Retinal pigment epithelial cell (primary cell): ENCODE results near the gene KANK2.
"Not testable (repeated sequence)": the region's sequence is repeated elsewhere in the genome, so short reads cannot be mapped to it uniquely, and the experiment has no call there.

ENCODE experiments used
- DNase-seq: peaks from one replicate; pipeline ENCODE4 v3.0.0-alpha.2; 2010; ENCODE audit warnings: low read depth
- H3K4me3 ChIP-seq: 2 replicates; pipeline ENCODE4 v1.5.1; 2011; ENCODE audit warnings: mild to moderate bottlenecking, low read length, control low read depth, moderate library complexity
- TF ChIP-seq, protein P1 (sequence below): conservative IDR thresholded peaks from 2 replicates; pipeline ENCODE4 v1.5.1; 2011; ENCODE audit warnings: low read depth, low read length, control low read depth, inconsistent platforms

KANK2 gene

DNA sequence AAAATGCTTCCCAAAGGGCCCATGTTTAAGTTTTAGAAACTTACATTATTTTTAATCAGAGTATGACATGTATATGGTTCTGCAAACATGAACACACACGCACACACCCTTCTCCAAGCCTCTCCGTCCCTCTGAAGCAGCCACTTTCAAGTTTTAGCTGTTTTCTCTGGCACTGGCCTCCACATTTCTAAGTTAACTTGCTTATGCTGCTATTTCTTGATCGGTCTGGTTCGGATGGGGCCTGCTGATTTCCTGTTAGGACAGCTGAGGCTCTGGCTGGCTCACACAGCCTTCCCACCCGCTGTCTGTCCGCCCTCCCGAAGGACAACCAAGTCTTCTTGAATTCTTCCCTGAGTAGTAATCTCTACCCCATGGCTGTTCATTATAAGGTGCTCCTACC lies 46.2 kb downstream of the KANK2 start:
- H3K4me3 ChIP-seq: no peak overlapping the region
- no peak for DNase-seq
- TF ChIP-seq, protein P1, sequence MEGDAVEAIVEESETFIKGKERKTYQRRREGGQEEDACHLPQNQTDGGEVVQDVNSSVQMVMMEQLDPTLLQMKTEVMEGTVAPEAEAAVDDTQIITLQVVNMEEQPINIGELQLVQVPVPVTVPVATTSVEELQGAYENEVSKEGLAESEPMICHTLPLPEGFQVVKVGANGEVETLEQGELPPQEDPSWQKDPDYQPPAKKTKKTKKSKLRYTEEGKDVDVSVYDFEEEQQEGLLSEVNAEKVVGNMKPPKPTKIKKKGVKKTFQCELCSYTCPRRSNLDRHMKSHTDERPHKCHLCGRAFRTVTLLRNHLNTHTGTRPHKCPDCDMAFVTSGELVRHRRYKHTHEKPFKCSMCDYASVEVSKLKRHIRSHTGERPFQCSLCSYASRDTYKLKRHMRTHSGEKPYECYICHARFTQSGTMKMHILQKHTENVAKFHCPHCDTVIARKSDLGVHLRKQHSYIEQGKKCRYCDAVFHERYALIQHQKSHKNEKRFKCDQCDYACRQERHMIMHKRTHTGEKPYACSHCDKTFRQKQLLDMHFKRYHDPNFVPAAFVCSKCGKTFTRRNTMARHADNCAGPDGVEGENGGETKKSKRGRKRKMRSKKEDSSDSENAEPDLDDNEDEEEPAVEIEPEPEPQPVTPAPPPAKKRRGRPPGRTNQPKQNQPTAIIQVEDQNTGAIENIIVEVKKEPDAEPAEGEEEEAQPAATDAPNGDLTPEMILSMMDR: no peak

DNA sequence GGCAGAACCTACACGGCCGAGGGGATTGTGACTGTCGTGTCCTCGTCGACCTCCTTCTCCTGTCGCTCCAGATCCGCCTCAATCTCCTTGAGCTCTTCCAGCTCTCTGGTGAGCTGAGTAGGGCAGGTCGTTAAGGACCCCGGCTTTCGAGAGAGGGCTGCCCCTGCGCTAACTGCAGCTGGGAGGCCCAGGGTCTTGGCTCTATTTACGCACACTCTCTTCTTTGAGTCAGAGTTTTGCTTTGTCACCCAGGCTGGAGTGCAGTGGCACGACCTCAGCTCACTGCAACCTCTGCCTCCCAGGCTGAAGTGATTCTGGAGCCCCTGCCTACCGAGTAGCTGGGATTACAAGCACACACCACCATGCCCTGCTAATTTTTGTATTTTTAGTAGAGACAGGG lies 49.3 kb downstream of the KANK2 start:
- H3K4me3 ChIP-seq: no peak overlapping the region
- no peak for DNase-seq
- TF ChIP-seq, protein P1: no peak

DNA sequence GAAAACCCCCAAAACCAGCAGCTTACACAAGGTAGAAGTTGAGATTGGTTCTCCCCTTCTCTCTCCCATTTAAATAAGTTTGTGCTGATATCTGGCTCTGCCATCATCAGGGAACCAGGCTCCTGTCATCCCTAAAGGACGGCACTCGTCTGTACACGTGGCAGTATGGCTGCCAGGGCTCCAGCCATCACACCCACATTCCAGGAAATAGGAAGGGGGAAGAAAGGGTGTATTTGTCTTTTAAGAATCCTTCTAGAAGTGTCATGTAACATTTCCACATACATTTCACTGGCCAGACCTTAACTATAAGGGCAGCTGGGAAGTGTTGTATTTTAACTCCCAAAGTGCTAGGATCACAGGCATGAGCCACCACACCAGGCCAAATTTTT lies 51.8 kb downstream of the KANK2 start:
- H3K4me3 ChIP-seq: no peak overlapping the region
- TF ChIP-seq, protein P1: no peak
- DNase-seq: no peak

DNA sequence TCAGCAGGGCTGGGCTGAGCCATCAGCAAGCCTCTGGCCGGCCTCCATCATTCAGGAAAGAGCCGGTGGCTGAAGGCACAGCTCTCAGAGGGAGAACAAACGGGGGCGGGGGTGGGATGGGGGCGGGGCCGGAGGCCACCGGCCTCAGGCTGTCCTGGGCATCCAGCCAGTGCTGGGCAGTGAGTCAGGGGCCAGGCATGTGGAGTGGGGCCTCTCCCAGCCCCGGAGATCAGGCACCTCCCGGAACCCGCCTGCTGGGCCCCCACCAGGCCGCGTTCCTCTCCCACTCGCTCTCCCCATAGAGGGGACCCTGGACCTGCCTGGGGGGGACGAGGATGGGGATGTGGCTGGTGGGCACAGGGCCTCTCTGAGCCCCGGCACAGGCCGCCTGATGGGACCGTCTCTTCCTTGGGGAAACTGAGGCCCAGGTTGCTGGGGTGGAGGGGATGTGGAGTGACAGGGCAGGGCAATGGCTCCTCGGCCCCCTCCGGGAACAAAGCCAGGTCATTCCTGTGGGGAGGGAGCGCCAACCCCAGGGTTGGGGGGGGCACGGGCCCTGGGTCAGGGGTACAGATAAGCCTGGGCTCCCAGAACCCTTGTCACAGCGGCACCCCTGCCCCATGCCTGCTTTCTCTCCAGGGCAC lies 54.7 kb downstream of the KANK2 start:
- peak; percentile 87 for DNase-seq
- TF ChIP-seq, protein P1: no peak
- H3K4me3 ChIP-seq: peak overlapping the region; percentile 17

DNA sequence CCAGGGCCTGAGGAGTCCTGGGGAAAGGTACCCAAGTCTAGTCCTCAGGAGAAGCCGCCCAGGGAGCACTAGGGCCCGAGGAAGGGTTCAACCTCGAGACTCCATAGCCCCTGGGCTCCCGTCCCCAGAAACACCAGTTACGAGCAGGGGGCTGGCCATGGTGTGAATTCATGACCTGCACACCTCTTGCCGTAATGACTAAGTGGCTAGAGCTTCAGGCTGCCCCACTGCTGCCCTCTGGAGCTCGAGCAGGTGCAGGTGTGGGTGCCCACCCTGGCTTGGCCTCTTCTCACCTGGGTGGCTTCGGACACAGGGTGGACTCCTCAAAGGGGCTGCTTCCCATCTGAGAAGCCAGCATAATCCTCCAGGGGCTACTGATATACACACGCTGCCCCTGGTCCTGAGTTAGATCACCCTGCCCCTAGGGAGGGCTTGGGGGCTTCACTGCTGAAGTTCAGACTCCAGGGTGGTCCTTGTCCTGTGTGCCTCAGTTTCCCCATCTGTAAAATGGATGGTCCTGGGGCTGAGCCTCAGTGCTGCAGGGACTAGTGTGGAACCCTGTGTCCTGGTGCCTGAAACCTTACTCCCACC lies 55.3 kb downstream of the KANK2 start:
- no peak overlapping the region for H3K4me3 ChIP-seq
- TF ChIP-seq, protein P1: peak; percentile 44
- DNase-seq: no peak

DNA sequence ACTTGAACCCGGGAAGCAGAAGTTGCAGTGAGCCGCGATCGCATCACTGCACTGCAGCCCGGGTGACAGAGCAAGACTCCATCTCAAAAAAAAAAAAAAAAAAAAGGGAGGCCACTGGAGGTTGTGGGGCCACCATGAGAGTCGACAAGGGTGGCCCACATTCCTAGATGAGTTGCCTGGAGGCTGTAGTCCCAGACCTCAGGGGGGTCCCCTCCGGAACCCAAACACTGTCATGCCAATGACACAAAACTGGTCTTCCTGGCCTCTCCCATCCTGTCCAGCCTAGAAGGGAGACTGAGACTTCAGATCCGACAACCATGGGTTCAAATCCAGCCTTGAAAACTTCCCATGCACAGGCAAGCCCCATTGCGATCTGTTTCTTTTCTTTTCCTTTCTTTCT lies 56.4 kb downstream of the KANK2 start:
- DNase-seq: no peak
- no peak overlapping the region for H3K4me3 ChIP-seq
- TF ChIP-seq, protein P1: no peak

DNA sequence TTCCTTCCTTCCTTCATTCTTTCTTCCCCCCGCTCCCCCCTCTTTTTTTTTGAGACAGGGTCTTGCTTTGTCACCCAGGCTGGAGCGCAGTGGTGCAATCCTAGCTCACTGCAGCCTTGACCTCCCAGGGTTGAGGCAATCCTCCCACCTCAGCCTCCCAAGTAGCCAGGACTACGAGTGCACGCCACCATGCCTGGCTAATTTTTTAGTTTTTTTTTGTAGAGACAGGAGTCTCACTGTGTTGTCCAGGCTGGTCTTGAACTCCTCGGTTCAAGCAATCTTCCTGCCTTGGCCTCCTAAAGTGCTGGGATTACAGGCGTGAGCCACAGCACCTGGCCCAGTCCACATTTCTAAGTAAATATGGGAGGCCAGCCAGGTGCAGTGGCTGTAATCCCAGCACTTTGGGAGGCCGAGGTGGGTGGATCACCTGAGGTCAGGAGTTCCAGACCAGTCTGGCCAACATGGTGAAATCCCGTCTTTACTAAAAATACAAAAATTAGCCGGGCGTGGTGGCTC lies 57.3 kb downstream of the KANK2 start:
- DNase-seq, H3K4me3 ChIP-seq: not testable (repeated sequence)
